GM12891 (cell line): ENCODE results near the gene FBXO27.

Source experiments
- PAX5 ChIP-seq: IDR thresholded peaks from 2 replicates; pipeline ENCODE4 v1.6.1; 2011; ENCODE audit warnings: low read length, moderate library complexity, mild to moderate bottlenecking; ENCODE audit not compliant: insufficient read depth, severe bottlenecking
- POLR2A ChIP-seq: IDR thresholded peaks from 2 replicates; pipeline ENCODE4 v1.6.1; 2011; ENCODE audit warnings: low read depth, low read length, control low read depth
- SPI1 ChIP-seq: IDR thresholded peaks from 2 replicates; pipeline ENCODE4 v1.6.1; 2011; ENCODE audit warnings: low read depth, low read length, control low read depth

GRCh38 chr19:39001041-39001440 lies 31.3 kb downstream of the FBXO27 start:
- no peak for TF ChIP-seq POLR2A
- no peak for TF ChIP-seq PAX5
- no peak for TF ChIP-seq SPI1
